GM12878 (cell line): ENCODE measurements around the gene MAN2A2. TPM values are rescaled to one million over a fixed set of nuclear protein-coding genes. Genes with fewer than 3 reads are reported as not detected.

Source experiments
- ASH2L ChIP-seq: fragments of 300-600, 200-600 bp; sonication (generic); IDR thresholded peaks from 2 replicates; pipeline ENCODE4 v1.6.1; 2017; ENCODE audit warnings: low read depth, mild to moderate bottlenecking, borderline replicate concordance
- CEBPB ChIP-seq, 2 experiments: fragments of 150-350 bp in 1 of 2; IDR thresholded peaks; 2 replicates each; pipeline ENCODE4 v1.6.1; 2012 to 2014; ENCODE audit warnings: low read depth in 2 of 2, low read length in 2 of 2, borderline replicate concordance in 1 of 2, inconsistent platforms in 1 of 2
- ESRRA ChIP-seq: IDR thresholded peaks from 2 replicates; pipeline ENCODE4 v1.6.1; 2012; ENCODE audit warnings: mild to moderate bottlenecking, low read length, improper control_type of control experiment
- HCFC1 ChIP-seq: fragments of 150-350 bp; IDR thresholded peaks from 2 replicates; pipeline ENCODE4 v1.6.1; 2014; ENCODE audit warnings: low read length
- MEF2A ChIP-seq: IDR thresholded peaks from 2 replicates; pipeline ENCODE4 v1.6.1; 2011; ENCODE audit warnings: low read depth, mild to moderate bottlenecking, low read length, moderate library complexity; ENCODE audit not compliant: insufficient read depth
- NBN ChIP-seq: fragments of 450-650 bp; IDR thresholded peaks from 2 replicates; pipeline ENCODE4 v1.6.1; 2016
- NFYA ChIP-seq: IDR thresholded peaks from 2 replicates; pipeline ENCODE4 v1.6.1; 2011; ENCODE audit warnings: low read depth, mild to moderate bottlenecking, low read length, improper control_type of control experiment, borderline replicate concordance
- NFYB ChIP-seq: IDR thresholded peaks from 2 replicates; pipeline ENCODE4 v1.6.1; 2011; ENCODE audit warnings: low read depth, mild to moderate bottlenecking, low read length, improper control_type of control experiment, moderate library complexity; ENCODE audit not compliant: insufficient read depth
- POU2F2 ChIP-seq: IDR thresholded peaks from 3 replicates; pipeline ENCODE4 v1.6.1; 2011; ENCODE audit warnings: low read depth, mild to moderate bottlenecking, low read length, borderline replicate concordance
- RAD51 ChIP-seq: fragments of 450-650 bp; IDR thresholded peaks from 2 replicates; pipeline ENCODE4 v1.6.1; 2016; ENCODE audit warnings: moderate library complexity, mild to moderate bottlenecking, inconsistent platforms
- SMC3 ChIP-seq: IDR thresholded peaks from 2 replicates; pipeline ENCODE4 v1.6.1; 2011; ENCODE audit warnings: low read length, improper control_type of control experiment, borderline replicate concordance
- ZBED1 ChIP-seq: IDR thresholded peaks from 2 replicates; pipeline ENCODE4 v1.6.1; 2016; ENCODE audit warnings: borderline replicate concordance
- polyA plus RNA-seq, 11 experiments: library from polyadenylated mRNA; depleted of rRNA in 4 of 11; unstranded in 6 of 11; stranded (reverse) in 5 of 11; fragments of >200 nt; fragmentation: Nextera tagmentation in 4 of 11; fragmentation: Illumina TruSeq in 1 of 11; extraction: Ambion mirVana in 4 of 11; extraction: Trizol in 1 of 11; gene quantifications; 1 replicate in 1 of 11; 2 replicates in 10 of 11; pipeline versions ENCODE4 v1.2.1 to v1.2.3, GENCODE V29; 2011 to 2016; ENCODE audit warnings: inconsistent platforms in 2 of 11, missing spikeins in 2 of 11, low read depth in 1 of 11
- total RNA-seq, 4 experiments: library from RNA; depleted of rRNA in 3 of 4; stranded (reverse); fragments of >200 nt in 3 of 4; fragmentation: Illumina TruSeq in 1 of 4; extraction: Trizol in 1 of 4; gene quantifications; 2 replicates each; pipeline versions ENCODE4 v1.2.1 to v1.2.3, GENCODE V29; 2013 to 2021
- TF ChIP-seq, protein P1 (sequence below): fragments of 450-650 bp; conservative IDR thresholded peaks from 2 replicates; pipeline ENCODE4 v1.6.1; 2017; ENCODE audit warnings: mild to moderate bottlenecking, moderate library complexity
- TF ChIP-seq, protein P2 (sequence below): fragments of 450-650 bp; IDR thresholded peaks from 2 replicates; pipeline ENCODE4 v1.6.1; 2017; ENCODE audit warnings: borderline replicate concordance
- TF ChIP-seq, protein P3 (sequence below): fragments of 450-650 bp; IDR thresholded peaks from 2 replicates; pipeline ENCODE4 v1.6.1; 2018; ENCODE audit warnings: mild to moderate bottlenecking, low read depth, moderate library complexity; ENCODE audit not compliant: partially characterized antibody
- TF ChIP-seq, protein P4 (sequence below): IDR thresholded peaks from 2 replicates; pipeline ENCODE4 v1.6.1; 2011; ENCODE audit warnings: mild to moderate bottlenecking, low read depth, low read length, moderate library complexity; ENCODE audit not compliant: insufficient replicate concordance
- TF ChIP-seq, protein P5 (sequence below): fragments of 450-650 bp; IDR thresholded peaks from 2 replicates; pipeline ENCODE4 v1.6.1; 2017; ENCODE audit warnings: mild to moderate bottlenecking, moderate library complexity

The MAN2A2 gene
- total and polyA plus RNA-seq, 10 of the 15 experiments (the other 5 are each of a cell fraction or from before 2014, with no cell fraction given) = 4.2 to 79.4 (median 23.2) TPM

DNA sequence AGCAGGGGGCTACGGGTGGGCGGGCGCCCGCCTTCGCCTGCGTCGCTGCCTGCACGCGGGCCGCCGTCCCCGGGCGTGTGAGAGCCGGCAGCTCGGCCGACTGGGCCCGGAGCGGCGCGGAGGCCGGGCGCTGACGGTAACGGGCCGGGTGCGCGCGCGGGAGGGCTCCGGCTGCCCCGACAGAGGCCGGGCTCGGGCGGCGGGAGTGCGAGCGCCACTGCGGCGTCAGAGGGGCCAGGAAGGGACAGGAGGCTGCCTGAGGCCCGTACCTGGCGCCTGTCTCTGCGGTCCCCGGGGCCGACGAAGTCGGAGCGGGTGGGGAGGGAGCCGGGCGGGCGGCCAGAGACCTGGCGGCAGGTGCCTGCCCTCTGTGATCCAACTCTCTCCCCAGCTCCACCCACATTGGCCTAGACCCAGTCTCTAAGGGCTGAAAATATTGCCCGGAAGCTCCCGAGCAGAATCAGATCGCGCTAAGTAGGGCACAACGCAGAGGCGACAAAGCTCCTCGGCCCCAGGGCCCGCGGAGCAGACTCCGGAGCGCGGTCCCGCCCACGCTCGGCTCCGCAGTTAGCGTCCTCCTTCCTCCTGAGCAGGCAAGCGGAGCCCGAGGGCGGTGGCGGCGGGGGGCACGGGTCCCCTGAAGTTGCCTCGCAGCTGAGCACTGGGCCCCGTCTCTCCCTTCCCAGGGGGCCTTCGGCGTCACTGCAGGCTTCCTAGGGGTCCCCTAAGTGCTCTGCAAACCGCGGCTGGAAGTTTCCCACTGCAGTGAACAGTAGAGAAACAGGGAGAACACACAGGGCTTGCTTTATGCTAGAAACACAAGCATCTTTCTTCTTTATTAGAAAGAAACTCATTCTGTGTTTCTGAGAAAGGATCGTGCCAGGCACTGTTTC lies at the start of gene MAN2A2 (continued):
- TF ChIP-seq, protein P1, sequence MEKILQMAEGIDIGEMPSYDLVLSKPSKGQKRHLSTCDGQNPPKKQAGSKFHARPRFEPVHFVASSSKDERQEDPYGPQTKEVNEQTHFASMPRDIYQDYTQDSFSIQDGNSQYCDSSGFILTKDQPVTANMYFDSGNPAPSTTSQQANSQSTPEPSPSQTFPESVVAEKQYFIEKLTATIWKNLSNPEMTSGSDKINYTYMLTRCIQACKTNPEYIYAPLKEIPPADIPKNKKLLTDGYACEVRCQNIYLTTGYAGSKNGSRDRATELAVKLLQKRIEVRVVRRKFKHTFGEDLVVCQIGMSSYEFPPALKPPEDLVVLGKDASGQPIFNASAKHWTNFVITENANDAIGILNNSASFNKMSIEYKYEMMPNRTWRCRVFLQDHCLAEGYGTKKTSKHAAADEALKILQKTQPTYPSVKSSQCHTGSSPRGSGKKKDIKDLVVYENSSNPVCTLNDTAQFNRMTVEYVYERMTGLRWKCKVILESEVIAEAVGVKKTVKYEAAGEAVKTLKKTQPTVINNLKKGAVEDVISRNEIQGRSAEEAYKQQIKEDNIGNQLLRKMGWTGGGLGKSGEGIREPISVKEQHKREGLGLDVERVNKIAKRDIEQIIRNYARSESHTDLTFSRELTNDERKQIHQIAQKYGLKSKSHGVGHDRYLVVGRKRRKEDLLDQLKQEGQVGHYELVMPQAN = peak; percentile 24; the same call in 1 of the 2 replicates
- TF ChIP-seq CEBPB (IDR thresholded peaks at IDR 0.05; ENCODE audit: borderline replicate concordance in 1 of 2, low read depth in 2 of 2, low read length in 2 of 2) (no peak), SMC3 (no peak), RAD51 (no peak), NFYB (no peak), HCFC1 (no peak), NFYA (no peak), MEF2A (no peak), NBN (peak; percentile 50; the same call in 1 of the 2 replicates), ESRRA (no peak), ASH2L (no peak), ZBED1 (no peak), POU2F2 (0 out of 3 replicates have a peak, but pooled peaks have one; percentile 12)
- TF ChIP-seq, protein P2, sequence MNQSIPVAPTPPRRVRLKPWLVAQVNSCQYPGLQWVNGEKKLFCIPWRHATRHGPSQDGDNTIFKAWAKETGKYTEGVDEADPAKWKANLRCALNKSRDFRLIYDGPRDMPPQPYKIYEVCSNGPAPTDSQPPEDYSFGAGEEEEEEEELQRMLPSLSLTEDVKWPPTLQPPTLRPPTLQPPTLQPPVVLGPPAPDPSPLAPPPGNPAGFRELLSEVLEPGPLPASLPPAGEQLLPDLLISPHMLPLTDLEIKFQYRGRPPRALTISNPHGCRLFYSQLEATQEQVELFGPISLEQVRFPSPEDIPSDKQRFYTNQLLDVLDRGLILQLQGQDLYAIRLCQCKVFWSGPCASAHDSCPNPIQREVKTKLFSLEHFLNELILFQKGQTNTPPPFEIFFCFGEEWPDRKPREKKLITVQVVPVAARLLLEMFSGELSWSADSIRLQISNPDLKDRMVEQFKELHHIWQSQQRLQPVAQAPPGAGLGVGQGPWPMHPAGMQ = no peak
- TF ChIP-seq, protein P3, sequence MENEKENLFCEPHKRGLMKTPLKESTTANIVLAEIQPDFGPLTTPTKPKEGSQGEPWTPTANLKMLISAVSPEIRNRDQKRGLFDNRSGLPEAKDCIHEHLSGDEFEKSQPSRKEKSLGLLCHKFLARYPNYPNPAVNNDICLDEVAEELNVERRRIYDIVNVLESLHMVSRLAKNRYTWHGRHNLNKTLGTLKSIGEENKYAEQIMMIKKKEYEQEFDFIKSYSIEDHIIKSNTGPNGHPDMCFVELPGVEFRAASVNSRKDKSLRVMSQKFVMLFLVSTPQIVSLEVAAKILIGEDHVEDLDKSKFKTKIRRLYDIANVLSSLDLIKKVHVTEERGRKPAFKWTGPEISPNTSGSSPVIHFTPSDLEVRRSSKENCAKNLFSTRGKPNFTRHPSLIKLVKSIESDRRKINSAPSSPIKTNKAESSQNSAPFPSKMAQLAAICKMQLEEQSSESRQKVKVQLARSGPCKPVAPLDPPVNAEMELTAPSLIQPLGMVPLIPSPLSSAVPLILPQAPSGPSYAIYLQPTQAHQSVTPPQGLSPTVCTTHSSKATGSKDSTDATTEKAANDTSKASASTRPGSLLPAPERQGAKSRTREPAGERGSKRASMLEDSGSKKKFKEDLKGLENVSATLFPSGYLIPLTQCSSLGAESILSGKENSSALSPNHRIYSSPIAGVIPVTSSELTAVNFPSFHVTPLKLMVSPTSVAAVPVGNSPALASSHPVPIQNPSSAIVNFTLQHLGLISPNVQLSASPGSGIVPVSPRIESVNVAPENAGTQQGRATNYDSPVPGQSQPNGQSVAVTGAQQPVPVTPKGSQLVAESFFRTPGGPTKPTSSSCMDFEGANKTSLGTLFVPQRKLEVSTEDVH = no peak
- TF ChIP-seq, protein P4, sequence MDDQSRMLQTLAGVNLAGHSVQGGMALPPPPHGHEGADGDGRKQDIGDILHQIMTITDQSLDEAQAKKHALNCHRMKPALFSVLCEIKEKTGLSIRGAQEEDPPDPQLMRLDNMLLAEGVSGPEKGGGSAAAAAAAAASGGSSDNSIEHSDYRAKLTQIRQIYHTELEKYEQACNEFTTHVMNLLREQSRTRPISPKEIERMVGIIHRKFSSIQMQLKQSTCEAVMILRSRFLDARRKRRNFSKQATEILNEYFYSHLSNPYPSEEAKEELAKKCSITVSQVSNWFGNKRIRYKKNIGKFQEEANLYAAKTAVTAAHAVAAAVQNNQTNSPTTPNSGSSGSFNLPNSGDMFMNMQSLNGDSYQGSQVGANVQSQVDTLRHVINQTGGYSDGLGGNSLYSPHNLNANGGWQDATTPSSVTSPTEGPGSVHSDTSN = no peak
- TF ChIP-seq, protein P5, sequence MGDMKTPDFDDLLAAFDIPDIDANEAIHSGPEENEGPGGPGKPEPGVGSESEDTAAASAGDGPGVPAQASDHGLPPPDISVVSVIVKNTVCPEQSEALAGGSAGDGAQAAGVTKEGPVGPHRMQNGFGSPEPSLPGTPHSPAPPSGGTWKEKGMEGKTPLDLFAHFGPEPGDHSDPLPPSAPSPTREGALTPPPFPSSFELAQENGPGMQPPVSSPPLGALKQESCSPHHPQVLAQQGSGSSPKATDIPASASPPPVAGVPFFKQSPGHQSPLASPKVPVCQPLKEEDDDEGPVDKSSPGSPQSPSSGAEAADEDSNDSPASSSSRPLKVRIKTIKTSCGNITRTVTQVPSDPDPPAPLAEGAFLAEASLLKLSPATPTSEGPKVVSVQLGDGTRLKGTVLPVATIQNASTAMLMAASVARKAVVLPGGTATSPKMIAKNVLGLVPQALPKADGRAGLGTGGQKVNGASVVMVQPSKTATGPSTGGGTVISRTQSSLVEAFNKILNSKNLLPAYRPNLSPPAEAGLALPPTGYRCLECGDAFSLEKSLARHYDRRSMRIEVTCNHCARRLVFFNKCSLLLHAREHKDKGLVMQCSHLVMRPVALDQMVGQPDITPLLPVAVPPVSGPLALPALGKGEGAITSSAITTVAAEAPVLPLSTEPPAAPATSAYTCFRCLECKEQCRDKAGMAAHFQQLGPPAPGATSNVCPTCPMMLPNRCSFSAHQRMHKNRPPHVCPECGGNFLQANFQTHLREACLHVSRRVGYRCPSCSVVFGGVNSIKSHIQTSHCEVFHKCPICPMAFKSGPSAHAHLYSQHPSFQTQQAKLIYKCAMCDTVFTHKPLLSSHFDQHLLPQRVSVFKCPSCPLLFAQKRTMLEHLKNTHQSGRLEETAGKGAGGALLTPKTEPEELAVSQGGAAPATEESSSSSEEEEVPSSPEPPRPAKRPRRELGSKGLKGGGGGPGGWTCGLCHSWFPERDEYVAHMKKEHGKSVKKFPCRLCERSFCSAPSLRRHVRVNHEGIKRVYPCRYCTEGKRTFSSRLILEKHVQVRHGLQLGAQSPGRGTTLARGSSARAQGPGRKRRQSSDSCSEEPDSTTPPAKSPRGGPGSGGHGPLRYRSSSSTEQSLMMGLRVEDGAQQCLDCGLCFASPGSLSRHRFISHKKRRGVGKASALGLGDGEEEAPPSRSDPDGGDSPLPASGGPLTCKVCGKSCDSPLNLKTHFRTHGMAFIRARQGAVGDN = 0 out of 2 replicates have a peak, but pooled peaks have one; percentile 34
